NT2/D1 (cell line): Measurements from ENCODE around the gene SSTR4.

ENCODE experiments used
- SUZ12 ChIP-seq: IDR thresholded peaks from 2 replicates; pipeline ENCODE4 v1.6.1; 2011; ENCODE audit not compliant: insufficient read length, insufficient read depth; ENCODE audit errors: extremely low read depth
- ZNF274 ChIP-seq: IDR thresholded peaks from 2 replicates; pipeline ENCODE4 v1.6.1; 2011; ENCODE audit warnings: mild to moderate bottlenecking, low read depth, low read length

DNA sequence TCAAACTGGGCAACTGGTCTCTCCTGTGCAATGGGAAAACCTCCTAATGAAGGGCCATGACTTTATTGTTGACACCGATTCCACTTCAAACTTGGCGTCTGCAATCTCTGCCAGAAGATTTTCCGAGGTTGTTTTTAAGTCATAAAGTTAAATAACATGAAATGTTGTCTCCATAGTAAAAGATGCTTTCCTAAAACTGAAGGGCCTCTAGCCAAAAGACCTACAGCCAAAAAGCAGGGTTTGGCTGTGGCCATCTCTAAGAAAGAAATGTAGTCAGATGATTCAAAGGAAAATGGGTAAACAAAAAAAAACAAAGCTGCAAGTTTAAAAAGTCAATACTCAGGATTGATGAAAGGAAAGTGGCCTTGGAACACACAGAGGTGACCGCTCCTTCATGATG is 36.9 kb downstream of the SSTR4 start:
- TF ChIP-seq SUZ12 (no peak), ZNF274 (no peak)
